ENCODE data around the gene DIO3. TPM values are rescaled to one million over a fixed set of nuclear protein-coding genes. Genes with fewer than 3 reads are reported as not detected.

Gene DIO3
- total and polyA plus RNA-seq, 2 of the 13 experiments (the other 11 are each of a cell fraction or from before 2014, with no cell fraction given): not detected

DNA sequence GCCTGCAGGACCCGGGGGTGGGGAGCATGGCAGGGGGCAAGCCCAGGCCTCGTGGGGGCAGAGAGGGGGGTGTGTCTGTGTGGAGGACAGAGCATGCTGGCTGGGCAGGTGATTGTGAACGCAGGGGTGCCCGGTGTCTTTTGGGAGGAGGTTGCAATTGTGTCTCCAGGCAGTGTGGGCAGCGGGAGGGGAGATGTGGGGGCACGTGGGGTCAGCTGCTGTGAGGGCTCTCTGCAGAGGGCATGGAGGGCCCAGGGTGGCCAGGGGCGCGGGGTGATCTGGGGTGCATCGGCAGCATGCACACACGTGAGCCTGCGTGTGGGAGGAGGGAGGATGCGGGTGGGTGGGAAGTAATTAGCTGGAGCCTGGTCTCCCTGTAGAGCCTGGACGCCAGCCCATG, 32.2 kb upstream of the DIO3 start:
- POLR2A ChIA-PET: no interaction called here
- Histone ChIP-seq H3K79me2 (ENCODE audit: insufficient read depth, low read length) (no peaks in the 10 kb centered on the region), H3K9ac (ENCODE audit: insufficient read depth, low read depth, low read length) (no peak overlapping the region), H3K4me1 (ENCODE audit: insufficient read depth, low read length) (no peaks in the 10 kb centered on the region), H3K4me2 (ENCODE audit: low read depth, low read length) (no peak overlapping the region), H3K4me3 (replicated peaks in 1 of 3; ENCODE audit: insufficient read depth in 1 of 3, low read depth in 2 of 3, low read length in 3 of 3) (no peak overlapping the region), H3K36me3 (replicated peaks in 1 of 2; ENCODE audit: control insufficient read depth in 1 of 2, insufficient read depth in 2 of 2, low read length in 2 of 2) (no peaks in the 10 kb centered on the region), H2AFZ (ENCODE audit: low read length) (no peak overlapping the region), H3K27ac (ENCODE audit: extremely low read length, insufficient read depth, low read length) (no peak overlapping the region), H3K27me3 (ENCODE audit: control insufficient read depth in 1 of 2, insufficient read depth in 2 of 2, low read length in 2 of 2) (peaks cover 1 to 9% of the 10 kb centered on the region in 2 experiments; a peak in 2 of 5 replicates), H4K20me1 (ENCODE audit: insufficient read depth, low read length) (no peaks in the 10 kb centered on the region), H3K9me3 (ENCODE audit: low read length) (no peaks in the 10 kb centered on the region)
- FAIRE-seq (no peak), DNase-seq (ENCODE audit: low spot score) (no peak), ATAC-seq (no peak)
- no peak for TF ChIP-seq RELA (CRISPR knock-in tag; IDR thresholded peaks at IDR 0.05)
- TF ChIP-seq EP300 (IDR thresholded peaks at IDR 0.05; ENCODE audit: low read depth in 2 of 2, low read length in 2 of 2): no peak
- no peak for TF ChIP-seq EP300 (CRISPR knock-in tag; IDR thresholded peaks at IDR 0.05; ENCODE audit: borderline replicate concordance)
- TF ChIP-seq, protein P1, sequence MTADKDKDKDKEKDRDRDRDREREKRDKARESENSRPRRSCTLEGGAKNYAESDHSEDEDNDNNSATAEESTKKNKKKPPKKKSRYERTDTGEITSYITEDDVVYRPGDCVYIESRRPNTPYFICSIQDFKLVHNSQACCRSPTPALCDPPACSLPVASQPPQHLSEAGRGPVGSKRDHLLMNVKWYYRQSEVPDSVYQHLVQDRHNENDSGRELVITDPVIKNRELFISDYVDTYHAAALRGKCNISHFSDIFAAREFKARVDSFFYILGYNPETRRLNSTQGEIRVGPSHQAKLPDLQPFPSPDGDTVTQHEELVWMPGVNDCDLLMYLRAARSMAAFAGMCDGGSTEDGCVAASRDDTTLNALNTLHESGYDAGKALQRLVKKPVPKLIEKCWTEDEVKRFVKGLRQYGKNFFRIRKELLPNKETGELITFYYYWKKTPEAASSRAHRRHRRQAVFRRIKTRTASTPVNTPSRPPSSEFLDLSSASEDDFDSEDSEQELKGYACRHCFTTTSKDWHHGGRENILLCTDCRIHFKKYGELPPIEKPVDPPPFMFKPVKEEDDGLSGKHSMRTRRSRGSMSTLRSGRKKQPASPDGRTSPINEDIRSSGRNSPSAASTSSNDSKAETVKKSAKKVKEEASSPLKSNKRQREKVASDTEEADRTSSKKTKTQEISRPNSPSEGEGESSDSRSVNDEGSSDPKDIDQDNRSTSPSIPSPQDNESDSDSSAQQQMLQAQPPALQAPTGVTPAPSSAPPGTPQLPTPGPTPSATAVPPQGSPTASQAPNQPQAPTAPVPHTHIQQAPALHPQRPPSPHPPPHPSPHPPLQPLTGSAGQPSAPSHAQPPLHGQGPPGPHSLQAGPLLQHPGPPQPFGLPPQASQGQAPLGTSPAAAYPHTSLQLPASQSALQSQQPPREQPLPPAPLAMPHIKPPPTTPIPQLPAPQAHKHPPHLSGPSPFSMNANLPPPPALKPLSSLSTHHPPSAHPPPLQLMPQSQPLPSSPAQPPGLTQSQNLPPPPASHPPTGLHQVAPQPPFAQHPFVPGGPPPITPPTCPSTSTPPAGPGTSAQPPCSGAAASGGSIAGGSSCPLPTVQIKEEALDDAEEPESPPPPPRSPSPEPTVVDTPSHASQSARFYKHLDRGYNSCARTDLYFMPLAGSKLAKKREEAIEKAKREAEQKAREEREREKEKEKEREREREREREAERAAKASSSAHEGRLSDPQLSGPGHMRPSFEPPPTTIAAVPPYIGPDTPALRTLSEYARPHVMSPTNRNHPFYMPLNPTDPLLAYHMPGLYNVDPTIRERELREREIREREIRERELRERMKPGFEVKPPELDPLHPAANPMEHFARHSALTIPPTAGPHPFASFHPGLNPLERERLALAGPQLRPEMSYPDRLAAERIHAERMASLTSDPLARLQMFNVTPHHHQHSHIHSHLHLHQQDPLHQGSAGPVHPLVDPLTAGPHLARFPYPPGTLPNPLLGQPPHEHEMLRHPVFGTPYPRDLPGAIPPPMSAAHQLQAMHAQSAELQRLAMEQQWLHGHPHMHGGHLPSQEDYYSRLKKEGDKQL (CRISPR knock-in tag; IDR thresholded peaks at IDR 0.05; ENCODE audit: low read depth): no peak
- in situ Hi-C loops (cut with HindIII; ENCODE audit: extremely low pct_ligation_motif_present, low pct_unique_long_range_greater_than_20kb) (no loop called here), intact Hi-C loops (cut with micrococcal nuclease; ENCODE audit: unreplicated experiment) (no loop called here)
- WGBS (ENCODE audit: low lambda C conversion rate): 11% methylated on average over 5 of the region's 13 CpGs
- CTCF ChIA-PET (ENCODE audit: low intra/inter-chr PET ratio, low total read pairs): no interaction called here
- BruUV-seq (replicated peaks): no TSS peak
